DMS 273 (cell line): ENCODE data around the gene FBXO36.

Source experiments
- DNase-seq: peaks from one replicate; lab custom pipeline; 2025; ENCODE audit not compliant: unreplicated experiment; lab: John Stamatoyannopoulos, UW

Gene FBXO36

GRCh38 chr2:229969921-229970320, 47.6 kb downstream of the FBXO36 start:
- peak; percentile 35 for DNase-seq

GRCh38 chr2:229970406-229970805, 48.1 kb downstream of the FBXO36 start:
- no peak for DNase-seq

GRCh38 chr2:229971298-229971790, 49.0 kb downstream of the FBXO36 start:
- DNase-seq = peak; percentile 46

GRCh38 chr2:229974266-229974665, 52.0 kb downstream of the FBXO36 start:
- DNase-seq = peak; percentile 30

GRCh38 chr2:229980431-229981184, 58.3 kb downstream of the FBXO36 start:
- DNase-seq = peak; percentile 91

GRCh38 chr2:229993236-229993635, 70.9 kb downstream of the FBXO36 start:
- DNase-seq = no peak

GRCh38 chr2:229996320-229996719, 74.0 kb downstream of the FBXO36 start:
- no peak for DNase-seq

GRCh38 chr2:229997565-229997964, 75.3 kb downstream of the FBXO36 start:
- no peak for DNase-seq

GRCh38 chr2:230000118-230000841, 78.0 kb downstream of the FBXO36 start:
- no peak for DNase-seq

- peak; percentile 82 for DNase-seq
Measured at GRCh38 chr2:230007931-230008707, 85.8 kb downstream of the FBXO36 start.

- DNase-seq = no peak
Measured at GRCh38 chr2:230008708-230009066, 86.4 kb downstream of the FBXO36 start.

GRCh38 chr2:230010501-230010900, 88.2 kb downstream of the FBXO36 start:
- DNase-seq = no peak

GRCh38 chr2:230011617-230012016, 89.3 kb downstream of the FBXO36 start:
- DNase-seq = no peak

GRCh38 chr2:230012267-230012884, 90.1 kb downstream of the FBXO36 start:
- no peak for DNase-seq

- no peak for DNase-seq
Measured at GRCh38 chr2:230016844-230017243, 94.5 kb downstream of the FBXO36 start.

- DNase-seq = no peak
Measured at GRCh38 chr2:230018153-230018552, 95.8 kb downstream of the FBXO36 start.

GRCh38 chr2:230019742-230020141, 97.4 kb downstream of the FBXO36 start:
- DNase-seq = no peak

- DNase-seq = no peak
Measured at GRCh38 chr2:230023313-230023712, 101.0 kb downstream of the FBXO36 start.

- no peak for DNase-seq
Measured at GRCh38 chr2:230042195-230042594, 119.9 kb downstream of the FBXO36 start.

- DNase-seq = no peak
Measured at GRCh38 chr2:230043025-230043424, 120.7 kb downstream of the FBXO36 start.

- no peak for DNase-seq
Measured at GRCh38 chr2:230043461-230043860, 121.2 kb downstream of the FBXO36 start.
